Measurements from ENCODE around the gene TH. TPM values are rescaled to one million over a fixed set of nuclear protein-coding genes. Genes with fewer than 3 reads are reported as not detected.

TH gene
- total and polyA plus RNA-seq, 4 donors = 0.14 to 0.31 TPM; not detected in 2

- no peak within 1 kb of the TSS for H3K27ac ChIP-seq (ENCODE audit: low read depth in 1 of 2, low read length in 1 of 2)
- H3K9me3 ChIP-seq (ENCODE audit: control insufficient read depth in 4 of 4, insufficient read depth in 3 of 4, low read length in 3 of 4) = no peaks in the 10 kb centered on the region
- no peak for TF ChIP-seq CTCF (IDR thresholded peaks at IDR 0.05; ENCODE audit: control extremely low read depth, extremely low read depth)
- 86 to 89% methylated on average over 12 to 13 of the region's 13 CpGs for whole genome bisulfite sequencing, 2 donors
- H3K4me1 ChIP-seq (ENCODE audit: control insufficient read depth in 5 of 5, insufficient read depth in 5 of 5, low read length in 5 of 5) = no peaks in the 10 kb centered on the region
- ATAC-seq (ENCODE audit: insufficient read depth, low FRiP score) (no peak), DNase-seq (no peak)
- peaks cover 0 to 10% (median 0%) of the 10 kb centered on the region in 3 donors for H3K27me3 ChIP-seq (ENCODE audit: control insufficient read depth in 3 of 3, insufficient read depth in 3 of 3, low read length in 2 of 3)
- H3K36me3 ChIP-seq (ENCODE audit: control insufficient read depth in 4 of 4, insufficient read depth in 4 of 4, low read length in 4 of 4) = no peaks in the 10 kb centered on the region
- H3K9ac ChIP-seq (ENCODE audit: insufficient read depth in 1 of 2, low read length in 2 of 2) = no peak within 1 kb of the TSS
- H3K4me3 ChIP-seq = no peak within 1 kb of the TSS
These were observed 10.8 kb downstream of the TH start, which contains the start of gene INS for GRCh38 chr11:2160736-2161259. INS (minus strand) TSS chr11:2161209; CDS start chr11:2160971, 238 bp downstream.

- Histone ChIP-seq H3K27ac (ENCODE audit: low read depth in 1 of 2, low read length in 1 of 2) (no peak overlapping the region), H3K9ac (ENCODE audit: insufficient read depth in 1 of 2, low read length in 2 of 2) (no peak overlapping the region), H3K9me3 (ENCODE audit: control insufficient read depth in 4 of 4, insufficient read depth in 3 of 4, low read length in 3 of 4) (peaks cover 0 to 3% (median 0%) of the 10 kb centered on the region in 4 donors), H3K36me3 (ENCODE audit: control insufficient read depth in 4 of 4, insufficient read depth in 4 of 4, low read length in 4 of 4) (no peaks in the 10 kb centered on the region), H3K4me3 (no peak overlapping the region), H3K4me1 (ENCODE audit: control insufficient read depth in 5 of 5, insufficient read depth in 5 of 5, low read length in 5 of 5) (no peaks in the 10 kb centered on the region), H3K27me3 (ENCODE audit: control insufficient read depth in 3 of 3, insufficient read depth in 3 of 3, low read length in 2 of 3) (peaks cover 0 to 12% (median 0%) of the 10 kb centered on the region in 3 donors)
- DNase-seq (no peak), ATAC-seq (ENCODE audit: insufficient read depth, low FRiP score) (no peak)
- TF ChIP-seq CTCF (IDR thresholded peaks at IDR 0.05; ENCODE audit: control extremely low read depth, extremely low read depth) = no peak
- 69 to 85% methylated on average over 36 of the region's 36 CpGs for WGBS, 2 donors
These were observed 11.8 kb downstream of the TH start for GRCh38 chr11:2159536-2160413.

GRCh38 chr11:2158966-2159365, 12.6 kb downstream of the TH start:
- Histone ChIP-seq H3K4me3 (no peak overlapping the region), H3K4me1 (ENCODE audit: control insufficient read depth in 5 of 5, insufficient read depth in 5 of 5, low read length in 5 of 5) (no peaks in the 10 kb centered on the region), H3K36me3 (ENCODE audit: control insufficient read depth in 4 of 4, insufficient read depth in 4 of 4, low read length in 4 of 4) (no peaks in the 10 kb centered on the region), H3K9ac (ENCODE audit: insufficient read depth in 1 of 2, low read length in 2 of 2) (no peak overlapping the region), H3K9me3 (ENCODE audit: control insufficient read depth in 4 of 4, insufficient read depth in 3 of 4, low read length in 3 of 4) (peaks cover 0 to 3% (median 0%) of the 10 kb centered on the region in 4 donors), H3K27me3 (ENCODE audit: control insufficient read depth in 3 of 3, insufficient read depth in 3 of 3, low read length in 2 of 3) (peaks cover 0 to 12% (median 0%) of the 10 kb centered on the region in 3 donors), H3K27ac (ENCODE audit: low read depth in 1 of 2, low read length in 1 of 2) (no peak overlapping the region)
- 75 to 86% methylated on average over 7 to 10 of the region's 10 CpGs for WGBS, 2 donors
- DNase-seq = no peak
- no peak for ATAC-seq (ENCODE audit: insufficient read depth, low FRiP score)
- TF ChIP-seq CTCF (IDR thresholded peaks at IDR 0.05; ENCODE audit: control extremely low read depth, extremely low read depth) = no peak

Measured in lung (tissue), 12 donors.